ENCODE data around the gene ABHD16B.
"Not testable (repeated sequence)": the region's sequence is repeated elsewhere in the genome, so short reads cannot be mapped to it uniquely, and the experiment has no call there.

Gene ABHD16B

GRCh38 chr20:63876489-63877036, 15.3 kb downstream of the ABHD16B start:
- CTCF ChIA-PET = interaction anchor here (1.3 kb wide), 2 partner anchors 101 to 104 kb away, joined by 3 to 4 read pairs; partner anchors contain the start of gene PRPF6
- DNase-seq (ENCODE audit: low read depth, low spot score) = no peak
- H3K4me3 ChIP-seq (ENCODE audit: low read depth, low read length) = no peak overlapping the region
- POLR2A ChIA-PET = interaction anchor here (0.5 to 1.5 kb wide), 2 partner anchors 11 to 79 kb away, joined by 3 to 6 read pairs; partner anchors contain the start of genes TPD52L2 and UCKL1
- TF ChIP-seq CTCF (IDR thresholded peaks at IDR 0.05; ENCODE audit: insufficient read depth, low read length, missing control alignments) = no peak

- TF ChIP-seq CTCF (IDR thresholded peaks at IDR 0.05; ENCODE audit: insufficient read depth, low read length, missing control alignments) = no peak
- ChIA-PET POLR2A (interaction anchor here (1.0 to 1.1 kb wide), 2 partner anchors 12 to 14 kb away, joined by 3 to 4 read pairs; no protein-coding TSS in a partner anchor), CTCF (interaction anchor here (1.3 to 2.3 kb wide), 3 partner anchors 13 to 103 kb away, joined by 4 to 9 read pairs (median 4); partner anchors contain the start of genes PRPF6 and TPD52L2)
- H3K4me3 ChIP-seq (ENCODE audit: low read depth, low read length) = no peak overlapping the region
- DNase-seq (ENCODE audit: low read depth, low spot score) = no peak
Measured at GRCh38 chr20:63877755-63878470, 16.6 kb downstream of the ABHD16B start.

- TF ChIP-seq CTCF (IDR thresholded peaks at IDR 0.05; ENCODE audit: insufficient read depth, low read length, missing control alignments) = no peak
- POLR2A ChIA-PET = interaction anchor here (1.0 kb wide), 1 partner anchor 13 kb away, joined by 3 read pairs; no protein-coding TSS in a partner anchor
- H3K4me3 ChIP-seq (ENCODE audit: low read depth, low read length) = no peak overlapping the region
- CTCF ChIA-PET = interaction anchor here (1.4 to 2.3 kb wide), 2 partner anchors 14 to 94 kb away, joined by 4 to 9 read pairs; partner anchors contain the start of gene TPD52L2
- no peak for DNase-seq (ENCODE audit: low read depth, low spot score)
Measured at GRCh38 chr20:63878899-63879663, 17.8 kb downstream of the ABHD16B start.

GRCh38 chr20:63880901-63881300, 19.6 kb downstream of the ABHD16B start:
- ChIA-PET POLR2A (interaction anchor here (2.0 kb wide), 1 partner anchor 15 kb away, joined by 9 read pairs; the partner anchor contains the start of gene TPD52L2), CTCF (interaction anchor here (1.0 to 1.1 kb wide), 2 partner anchors 8 to 10 kb away, joined by 3 to 4 read pairs; no protein-coding TSS in a partner anchor)
- not testable (repeated sequence) for DNase-seq (ENCODE audit: low read depth, low spot score); H3K4me3 ChIP-seq (ENCODE audit: low read depth, low read length)

GRCh38 chr20:63881451-63882226, 20.3 kb downstream of the ABHD16B start:
- ChIA-PET CTCF (interaction anchor here (1.1 to 1.3 kb wide), 3 partner anchors 10 to 16 kb away, joined by 4 read pairs; no protein-coding TSS in a partner anchor), POLR2A (interaction anchor here (2.0 kb wide), 1 partner anchor 16 kb away, joined by 9 read pairs; the partner anchor contains the start of gene TPD52L2)
- no peak for DNase-seq (ENCODE audit: low read depth, low spot score)
- TF ChIP-seq CTCF (IDR thresholded peaks at IDR 0.05; ENCODE audit: insufficient read depth, low read length, missing control alignments) = no peak
- no peak overlapping the region for H3K4me3 ChIP-seq (ENCODE audit: low read depth, low read length)
